A673 (cell line): ENCODE results near the gene RHOB. TPM values are rescaled to one million over a fixed set of nuclear protein-coding genes. Genes with fewer than 3 reads are reported as not detected.

Experiments
- BruUV-seq: library from RNA; stranded (reverse); fragments of 400-500 nt; replicated peaks from 2 replicates; lab custom pipeline; 2021; lab: Mats Ljungman, UMichigan
- CTCF ChIA-PET: fragments of 300-600 bp; sonication (Branson Sonifier 250); formaldehyde crosslinking; loops from one replicate; lab custom pipeline; 2022; ENCODE audit warnings: antibody characterized with exemption; lab: Charles Lee
- POLR2A ChIA-PET: fragments of 300-600 bp; sonication (Branson Sonifier 250); formaldehyde crosslinking; loops from one replicate; lab custom pipeline; 2022; ENCODE audit warnings: antibody characterized with exemption; ENCODE audit not compliant: low non-redundant PET; lab: Charles Lee
- DNase-seq: peaks from one replicate; pipeline ENCODE4 v3.0.0-alpha.2; 2015; ENCODE audit warnings: low spot score
- H3K27ac ChIP-seq: fragments of 200-600 bp; sonication (generic); 2 replicates; pipeline ENCODE4 v1.5.1; 2016; ENCODE audit warnings: mixed run types, low read depth, mild to moderate bottlenecking, mixed read lengths, antibody characterized with exemption, low read length; ENCODE audit not compliant: poor library complexity, severe bottlenecking
- H3K27me3 ChIP-seq: fragments of 200-600 bp; sonication (generic); replicated peaks from 2 replicates; pipeline ENCODE4 v1.6.1; 2017; ENCODE audit warnings: mixed run types, low read depth, mild to moderate bottlenecking, mixed read lengths, antibody characterized with exemption, low read length; ENCODE audit not compliant: insufficient read depth, poor library complexity
- H3K36me3 ChIP-seq: fragments of 200-600 bp; sonication (generic); 2 replicates; pipeline ENCODE4 v1.6.1; 2016; ENCODE audit warnings: mixed run types, mild to moderate bottlenecking, mixed read lengths, antibody characterized with exemption, low read length; ENCODE audit not compliant: insufficient read depth, poor library complexity, severe bottlenecking
- H3K4me1 ChIP-seq: fragments of 200-600 bp; sonication (generic); 2 replicates; pipeline ENCODE4 v1.6.1; 2017; ENCODE audit warnings: mixed run types, mild to moderate bottlenecking, mixed read lengths, antibody characterized with exemption, low read length; ENCODE audit not compliant: insufficient read depth, poor library complexity, severe bottlenecking
- H3K4me3 ChIP-seq: fragments of 200-600 bp; sonication (generic); 2 replicates; pipeline ENCODE4 v1.5.1; 2016; ENCODE audit warnings: low read depth, mixed run types, mild to moderate bottlenecking, mixed read lengths, low read length; ENCODE audit not compliant: poor library complexity, severe bottlenecking
- H3K9me3 ChIP-seq: fragments of 200-600 bp; sonication (generic); 2 replicates; pipeline ENCODE4 v1.6.1; 2016; ENCODE audit warnings: mixed run types, low read depth, mild to moderate bottlenecking, mixed read lengths, antibody characterized with exemption, low read length; ENCODE audit not compliant: poor library complexity, severe bottlenecking
- EZH2 ChIP-seq: fragments of 200-600 bp; sonication (generic); IDR thresholded peaks from 2 replicates; pipeline ENCODE4 v1.6.1; 2017; ENCODE audit warnings: borderline replicate concordance, low read depth, mild to moderate bottlenecking, mixed read lengths, antibody characterized with exemption, low read length; ENCODE audit not compliant: poor library complexity, severe bottlenecking
- intact Hi-C: fragments of 100-400 bp; cut with micrococcal nuclease; formaldehyde crosslinking; loops from one replicate; pipeline ENCODE4 v1.10.0; 2022; ENCODE audit not compliant: unreplicated experiment
- total RNA-seq: library from RNA; stranded (reverse); gene quantifications from 2 replicates; pipeline ENCODE4 v1.2.3, GENCODE V29; 2021
- TF ChIP-seq, protein P1 (sequence below): fragments of 300-800, 200-600 bp; sonication (generic); conservative IDR thresholded peaks from 2 replicates; pipeline ENCODE4 v1.5.1; 2017; ENCODE audit warnings: low read depth, mild to moderate bottlenecking, antibody characterized with exemption, low read length, moderate library complexity, mixed read lengths

The RHOB gene
- total RNA-seq, 1 experiment from 2014 or later: 31.5 TPM

DNA sequence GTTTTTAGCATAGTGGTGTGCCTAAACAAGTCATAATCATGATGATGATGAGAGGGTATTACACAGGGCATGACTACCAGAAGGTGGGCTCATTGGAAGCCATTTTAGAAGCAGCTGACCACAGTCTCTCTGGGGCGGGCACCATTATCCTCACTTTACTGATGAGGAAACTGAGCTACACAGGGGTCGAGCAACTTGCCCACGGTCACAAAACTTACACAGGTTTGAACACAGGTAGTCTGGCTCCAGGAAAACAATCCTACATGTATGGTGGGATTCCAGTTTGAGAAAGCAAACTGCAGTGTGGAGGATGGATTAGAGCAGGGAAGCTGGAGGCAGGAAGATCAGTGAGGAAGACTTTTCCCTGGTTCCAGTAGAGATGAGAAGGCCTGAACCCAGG is 6.2 kb downstream of the RHOB start:
- Histone ChIP-seq H3K27ac (no peak overlapping the region), H3K4me3 (no peak overlapping the region), H3K9me3 (no peaks in the 10 kb centered on the region), H3K27me3 (no peaks in the 10 kb centered on the region), H3K4me1 (peaks cover 15% of the 10 kb centered on the region), H3K36me3 (no peaks in the 10 kb centered on the region)
- no TSS peak for BruUV-seq
- no peak for TF ChIP-seq EZH2
- TF ChIP-seq, protein P1, sequence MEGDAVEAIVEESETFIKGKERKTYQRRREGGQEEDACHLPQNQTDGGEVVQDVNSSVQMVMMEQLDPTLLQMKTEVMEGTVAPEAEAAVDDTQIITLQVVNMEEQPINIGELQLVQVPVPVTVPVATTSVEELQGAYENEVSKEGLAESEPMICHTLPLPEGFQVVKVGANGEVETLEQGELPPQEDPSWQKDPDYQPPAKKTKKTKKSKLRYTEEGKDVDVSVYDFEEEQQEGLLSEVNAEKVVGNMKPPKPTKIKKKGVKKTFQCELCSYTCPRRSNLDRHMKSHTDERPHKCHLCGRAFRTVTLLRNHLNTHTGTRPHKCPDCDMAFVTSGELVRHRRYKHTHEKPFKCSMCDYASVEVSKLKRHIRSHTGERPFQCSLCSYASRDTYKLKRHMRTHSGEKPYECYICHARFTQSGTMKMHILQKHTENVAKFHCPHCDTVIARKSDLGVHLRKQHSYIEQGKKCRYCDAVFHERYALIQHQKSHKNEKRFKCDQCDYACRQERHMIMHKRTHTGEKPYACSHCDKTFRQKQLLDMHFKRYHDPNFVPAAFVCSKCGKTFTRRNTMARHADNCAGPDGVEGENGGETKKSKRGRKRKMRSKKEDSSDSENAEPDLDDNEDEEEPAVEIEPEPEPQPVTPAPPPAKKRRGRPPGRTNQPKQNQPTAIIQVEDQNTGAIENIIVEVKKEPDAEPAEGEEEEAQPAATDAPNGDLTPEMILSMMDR: no peak
- DNase-seq: no peak
- intact Hi-C loops: no loop called here
- POLR2A ChIA-PET: no interaction called here
- CTCF ChIA-PET: no interaction called here

DNA sequence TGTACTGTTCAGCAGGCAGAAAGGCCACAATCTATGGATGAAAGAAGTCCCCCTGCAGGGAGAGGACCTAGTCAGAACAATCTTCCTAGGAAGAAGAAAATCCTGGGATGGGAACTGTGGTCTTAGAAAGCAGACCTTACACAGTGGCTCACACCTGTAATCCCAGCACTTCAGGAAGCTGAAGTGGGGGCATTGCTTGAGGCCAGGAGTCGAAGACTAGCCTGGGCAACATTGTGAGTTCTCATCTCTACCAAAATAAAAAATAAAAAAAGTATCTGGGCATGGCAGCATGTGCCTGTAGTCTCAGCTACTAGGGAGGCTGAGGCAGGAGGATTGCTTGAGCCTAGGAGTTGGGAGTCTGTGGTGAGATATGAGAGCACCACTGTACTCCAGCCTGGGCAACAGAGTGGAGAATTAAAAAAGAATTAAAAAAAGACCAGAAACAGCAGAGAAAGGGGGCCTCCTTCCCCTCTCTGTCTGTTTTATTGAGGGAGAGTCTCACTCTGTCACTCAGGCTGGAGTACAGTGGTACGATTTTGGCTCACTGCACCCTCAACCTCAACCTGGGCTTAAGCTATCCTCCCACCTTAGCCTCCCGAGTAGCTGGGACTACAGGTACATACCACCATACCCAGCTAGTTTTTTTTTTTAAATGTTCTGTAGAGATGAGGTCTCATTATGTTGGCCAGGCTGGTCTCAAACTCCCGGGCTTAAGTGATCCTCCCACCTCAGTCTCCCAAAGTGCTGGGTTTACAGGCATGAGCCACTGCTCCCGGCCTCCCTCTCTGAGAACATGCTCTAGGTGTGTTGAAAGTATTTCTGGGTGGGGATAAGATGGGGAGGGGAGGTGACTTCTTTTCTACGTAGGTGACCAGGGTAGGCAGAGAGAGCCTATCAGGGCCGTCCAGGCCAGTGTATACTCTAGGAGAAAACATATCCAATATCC is 7.4 kb downstream of the RHOB start:
- intact Hi-C loops: no loop called here
- H3K36me3 ChIP-seq: no peaks in the 10 kb centered on the region
- no peaks in the 10 kb centered on the region for H3K9me3 ChIP-seq
- ChIA-PET CTCF (no interaction called here), POLR2A (no interaction called here)
- no peak overlapping the region for H3K27ac ChIP-seq
- no peak overlapping the region for H3K4me3 ChIP-seq
- no peak for DNase-seq
- no peak for TF ChIP-seq EZH2
- TF ChIP-seq, protein P1: no peak
- no TSS peak for BruUV-seq
- H3K4me1 ChIP-seq: peaks cover 6% of the 10 kb centered on the region
- H3K27me3 ChIP-seq: no peaks in the 10 kb centered on the region

DNA sequence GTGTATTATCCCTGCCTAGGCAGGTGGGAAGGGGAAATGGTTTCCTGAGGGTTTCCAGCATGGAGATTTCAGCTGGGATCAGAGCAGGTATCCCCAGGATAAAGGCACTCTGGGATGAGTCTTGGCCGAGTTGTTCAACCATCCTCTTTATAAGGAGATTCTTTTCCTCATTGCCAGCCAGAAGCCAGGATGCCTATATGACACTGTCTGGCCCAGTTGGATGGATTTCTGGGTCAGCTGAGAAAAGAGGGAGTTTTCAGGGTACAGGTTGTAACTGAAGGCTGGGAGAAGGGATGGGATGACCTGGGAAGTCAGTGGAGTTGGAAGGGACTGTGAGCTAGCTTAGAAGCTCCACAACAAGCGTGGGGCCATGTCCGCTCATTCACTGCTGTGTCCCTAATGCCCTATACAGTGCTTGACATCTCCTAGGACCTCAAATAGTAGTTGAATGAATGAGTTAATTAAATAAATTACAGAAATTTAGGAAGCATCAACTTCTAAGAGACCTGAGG is 8.3 kb downstream of the RHOB start:
- TF ChIP-seq EZH2: no peak
- TF ChIP-seq, protein P1: no peak
- no peaks in the 10 kb centered on the region for H3K36me3 ChIP-seq
- CTCF ChIA-PET: no interaction called here
- H3K27me3 ChIP-seq: no peaks in the 10 kb centered on the region
- BruUV-seq: no TSS peak
- no peak overlapping the region for H3K4me3 ChIP-seq
- peaks cover 4% of the 10 kb centered on the region for H3K4me1 ChIP-seq
- no peak overlapping the region for H3K27ac ChIP-seq
- H3K9me3 ChIP-seq: no peaks in the 10 kb centered on the region
- POLR2A ChIA-PET: no interaction called here
- intact Hi-C loops: no loop called here
- no peak for DNase-seq
